VCaP (cell line): ENCODE data around the gene DHCR24.

Experiments
- H3K27ac ChIP-seq: fragments of 450-650 bp; 2 replicates; pipeline ENCODE4 v1.5.1; 2017
- CTCF ChIP-seq: fragments of 450-650 bp; conservative IDR thresholded peaks from 2 replicates; pipeline ENCODE4 v1.5.1; 2017; ENCODE audit warnings: mild to moderate bottlenecking, moderate library complexity

DHCR24 gene

GRCh38 chr1:54904476-54905048, 17.6 kb upstream of the DHCR24 start:
- H3K27ac ChIP-seq, result peak overlapping the region; percentile 60

GRCh38 chr1:54894271-54894670, 7.3 kb upstream of the DHCR24 start:
- H3K27ac ChIP-seq, result no peak overlapping the region
- no peak for TF ChIP-seq CTCF

More at GRCh38 chr1:54904476-54905048, 17.6 kb upstream of the DHCR24 start:
- TF ChIP-seq CTCF, result no peak

DNA sequence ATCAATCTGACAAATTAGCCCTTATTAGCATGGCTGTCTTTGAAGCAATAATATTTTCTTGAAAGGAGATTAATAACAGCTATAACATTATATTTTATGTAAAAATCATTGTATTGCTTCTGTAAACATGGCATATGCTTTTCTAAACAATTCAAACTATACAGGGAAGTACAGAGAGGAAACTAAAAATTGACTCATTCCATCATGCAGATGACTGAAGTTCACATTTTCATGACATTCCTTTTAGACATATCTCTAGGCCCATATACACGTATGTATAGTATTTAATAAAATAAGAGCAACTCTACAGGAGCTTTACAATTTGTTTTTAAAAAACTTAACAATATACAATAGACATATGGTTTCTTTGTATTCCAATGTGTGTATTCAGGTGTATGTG, 5.6 kb upstream of the DHCR24 start:
- H3K27ac ChIP-seq, result no peak overlapping the region
- TF ChIP-seq CTCF, result no peak

GRCh38 chr1:54889132-54889725, 2.2 kb upstream of the DHCR24 start:
- no peak for TF ChIP-seq CTCF
- H3K27ac ChIP-seq, result peak overlapping the region; percentile 88

DNA sequence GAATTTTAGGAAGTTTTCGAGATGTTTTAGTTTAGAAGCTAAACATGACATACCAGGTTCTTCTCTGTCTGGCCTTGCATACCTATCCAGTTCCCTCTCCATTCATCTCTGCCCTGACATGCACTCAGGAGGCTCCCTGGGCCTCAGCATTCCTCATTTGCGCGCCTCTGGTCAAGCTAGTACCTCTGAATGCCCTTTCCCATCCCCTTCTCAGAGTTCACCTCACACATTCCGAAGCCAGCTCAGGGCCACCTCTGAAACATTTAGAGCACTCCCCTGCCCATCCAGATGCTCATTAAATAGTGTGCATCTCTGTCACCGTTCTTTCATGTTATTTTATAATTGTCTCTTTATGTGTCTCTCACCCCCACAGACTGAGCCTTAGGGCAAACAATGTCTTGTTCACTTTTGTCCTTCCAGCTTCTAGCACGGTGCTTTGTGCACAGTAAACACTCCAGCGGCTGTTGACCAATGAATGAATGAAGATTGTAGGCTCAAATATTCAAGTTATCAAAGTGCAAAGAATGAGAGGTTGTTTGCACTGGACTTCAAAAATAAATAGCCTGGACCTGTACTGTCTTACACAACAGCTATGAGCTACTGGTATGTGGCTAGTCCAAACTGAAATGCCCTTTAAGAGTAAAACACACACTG, 1.2 kb upstream of the DHCR24 start:
- no peak for TF ChIP-seq CTCF
- peak overlapping the region; percentile 88 for H3K27ac ChIP-seq

DNA sequence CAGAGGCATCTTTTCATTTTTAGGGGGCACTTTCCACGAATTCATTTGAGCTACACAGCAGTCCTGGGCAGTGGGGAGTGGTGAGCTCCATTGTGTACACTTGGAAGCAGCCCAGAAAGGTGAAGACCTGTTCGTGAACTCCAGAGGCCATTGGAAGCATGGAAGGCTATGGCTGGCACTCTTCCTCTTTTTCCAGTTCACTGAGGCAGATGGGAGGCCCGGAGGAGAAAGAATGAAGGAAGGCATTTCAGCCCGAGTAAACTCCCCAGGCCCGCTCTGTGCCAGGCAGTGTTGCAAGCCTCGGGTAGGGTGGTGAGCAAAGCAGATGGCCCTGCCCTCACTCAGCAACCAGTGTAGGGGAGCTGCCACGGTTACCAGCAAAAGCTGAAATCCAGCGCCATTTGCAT, 673 bp upstream of the DHCR24 start:
- no peak for TF ChIP-seq CTCF
- H3K27ac ChIP-seq, result peak overlapping the region; percentile 88

DNA sequence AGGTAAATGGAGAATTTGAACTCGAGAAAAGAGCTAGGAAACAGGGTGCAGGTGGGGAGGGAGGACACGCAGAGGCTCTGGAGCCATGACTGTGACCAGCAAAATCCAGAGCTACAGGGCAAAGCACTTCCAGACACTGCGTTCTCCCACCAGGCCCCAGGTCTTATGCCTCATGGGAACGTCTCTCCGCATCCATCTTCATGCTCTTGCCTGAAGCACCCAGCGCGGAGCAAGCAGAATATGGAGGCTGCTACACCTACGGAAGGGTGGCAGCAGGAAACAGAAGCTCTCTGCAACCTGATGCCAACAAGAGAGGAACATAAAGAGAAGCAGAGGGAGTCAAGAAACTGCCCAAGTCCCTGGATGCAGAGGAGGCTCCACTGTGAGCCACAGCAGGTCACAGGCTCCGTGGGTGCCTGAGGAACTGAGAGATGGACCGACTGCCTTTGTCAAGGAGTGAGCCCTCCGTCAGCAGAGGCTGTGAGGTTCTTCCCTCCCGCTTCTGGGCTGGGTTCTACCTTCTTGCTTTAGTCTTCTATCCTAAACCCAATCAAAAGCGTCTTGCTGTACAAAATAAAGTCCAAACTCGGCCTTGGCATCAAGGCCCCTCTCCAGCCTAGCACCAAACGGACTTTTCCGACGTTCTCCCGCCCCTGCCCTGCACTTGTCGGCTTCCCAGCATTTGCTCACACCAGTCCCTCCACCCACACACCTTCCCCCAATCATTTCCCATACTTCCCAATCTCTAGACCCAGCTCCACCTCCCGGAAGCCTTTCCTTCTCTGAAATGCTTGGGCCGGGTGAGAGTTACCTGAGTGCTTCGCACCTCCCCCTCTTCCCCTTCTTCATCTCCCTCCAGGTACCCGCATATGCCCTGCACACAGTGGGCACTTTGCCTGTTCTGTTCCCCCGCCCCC, 930 bp downstream of the DHCR24 start:
- TF ChIP-seq CTCF, result no peak
- H3K27ac ChIP-seq, result peak overlapping the region; percentile 88
